Posterior vena cava (tissue), 2 donors: Measurements from ENCODE around the gene DCAF4. TPM values are rescaled to one million over a fixed set of nuclear protein-coding genes. Genes with fewer than 3 reads are reported as not detected.
A peak's percentile ranks its signal among the peaks of the same experiment; 100 is the strongest.
"Not testable (repeated sequence)": the region's sequence is repeated elsewhere in the genome, so short reads cannot be mapped to it uniquely, and the experiment has no call there.

Source experiments
- DNase-seq: peaks from one replicate; pipeline ENCODE4 v3.0.0-alpha.2; 2020; ENCODE audit warnings: low spot score
- intact Hi-C, 2 donors: fragments of 100-400 bp; cut with DNase I; formaldehyde crosslinking; loops; one replicate each; pipeline versions ENCODE4 v1.14.1 to v1.14.2; 2022 to 2023
- total RNA-seq, 2 donors: library from RNA; stranded (reverse); fragmentation: NEBNext Ultra II Directional; extraction: Animal tissue kit (Norgen Biotek cat#: 25700); gene quantifications; one replicate each; pipeline ENCODE4 v1.2.1, GENCODE V29; 2021
- donor health status: DM: yes; HTN: yes; CAD: no.
- donor health status: DM: yes; HTN: yes; CAD: no.

The DCAF4 gene
- total RNA-seq, 2 donors from 2014 or later = 7.4 to 11.3 TPM

DNA sequence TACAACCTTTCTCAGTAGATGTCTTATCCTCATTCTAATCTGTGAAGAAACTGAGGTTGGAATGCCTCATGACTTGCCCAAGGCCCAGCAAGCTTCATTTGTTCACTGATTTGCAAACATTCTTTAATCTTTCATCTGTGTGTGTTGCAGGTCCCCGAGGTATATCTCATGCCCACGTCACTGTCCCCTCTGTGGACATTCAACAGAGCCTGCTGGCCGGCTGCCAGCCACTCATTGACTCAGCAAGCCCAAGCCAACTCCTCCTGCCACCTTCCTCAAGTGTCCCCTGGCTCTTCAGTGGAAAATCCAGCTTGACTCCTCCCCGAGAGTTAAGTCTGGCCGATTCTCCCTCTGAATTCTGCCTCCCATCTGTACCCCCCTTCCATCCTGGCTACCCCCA lies 1.9 kb upstream of the DCAF4 start:
- DNase-seq = peak; percentile 76
- intact Hi-C loops = no loop called here

DNA sequence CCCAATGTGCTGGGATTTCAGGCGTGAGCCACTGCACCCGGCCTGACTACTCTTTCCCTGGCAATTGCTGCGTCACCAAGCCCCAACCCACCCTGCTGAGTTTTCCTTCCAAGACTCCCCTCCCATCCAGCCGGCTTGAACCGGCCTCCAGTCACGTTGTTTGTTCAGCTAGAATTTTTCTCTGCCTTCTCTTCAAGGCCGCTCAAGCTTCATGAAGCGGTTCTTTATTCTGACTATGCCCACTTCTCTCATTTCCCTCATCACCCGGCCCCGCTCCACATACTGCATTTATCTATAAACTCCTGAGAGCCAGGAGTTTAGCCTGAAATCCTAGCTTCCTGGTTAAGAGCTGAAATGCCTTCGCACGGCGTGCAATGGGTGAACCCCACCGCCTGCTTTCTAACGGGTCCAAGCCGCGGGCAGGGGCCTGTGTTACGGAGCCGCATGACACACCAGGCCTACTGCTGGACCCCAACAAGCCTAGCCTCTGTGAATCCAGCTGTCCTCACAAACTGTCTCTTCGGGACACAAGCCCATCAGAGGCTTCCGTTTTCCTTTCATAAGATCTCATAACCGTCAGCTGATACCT lies 999 bp upstream of the DCAF4 start:
- peak; percentile 82 for DNase-seq
- intact Hi-C loops = no loop called here

DNA sequence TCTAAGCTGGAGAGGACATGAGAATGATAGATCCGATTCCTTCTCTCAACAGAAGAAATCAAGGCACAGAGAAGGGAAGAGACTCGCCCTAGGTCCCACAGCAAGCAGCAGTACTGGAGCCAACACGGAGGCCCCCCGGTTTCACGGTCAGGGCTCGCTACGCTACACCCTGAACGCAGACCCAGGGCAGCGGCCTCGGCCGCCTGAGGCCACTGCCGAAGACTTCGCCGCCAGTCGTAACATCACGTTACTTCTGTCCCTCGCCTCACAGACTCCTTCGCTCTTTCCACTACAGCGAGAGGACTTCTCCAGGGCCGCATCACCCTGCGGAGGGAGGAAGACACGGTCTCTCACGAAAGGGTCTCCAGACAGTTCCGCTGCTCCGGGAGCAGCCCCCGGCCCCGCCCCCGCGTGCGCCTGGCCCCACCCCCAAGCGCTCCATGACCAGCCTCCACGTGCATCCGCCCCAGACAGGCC lies 411 bp upstream of the DCAF4 start:
- DNase-seq = no peak
- intact Hi-C loops = no loop called here

DNA sequence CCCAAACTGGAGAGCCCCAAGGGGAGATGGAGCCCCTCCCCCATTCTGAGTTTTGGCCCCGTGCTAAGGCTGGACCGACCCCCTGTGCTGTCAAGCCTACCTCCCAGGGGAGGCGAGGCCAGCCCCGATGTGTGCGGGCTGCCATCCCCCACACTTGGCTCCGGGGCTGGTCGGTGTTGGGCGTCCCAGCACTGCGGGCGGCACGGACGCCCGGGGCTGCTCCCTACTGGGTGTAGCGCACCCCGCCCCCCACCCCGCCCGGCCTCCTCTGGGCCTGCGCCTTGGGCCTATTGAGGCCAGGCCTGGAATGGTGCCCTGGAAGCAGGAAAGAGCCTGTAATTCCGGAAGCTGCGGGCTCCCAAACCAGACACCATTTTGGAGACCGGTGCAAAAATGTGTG lies 2.6 kb downstream of the DCAF4 start:
- intact Hi-C loops = no loop called here
- DNase-seq = peak; percentile 63

GRCh38 chr14:72929316-72930080 lies 3.2 kb downstream of the DCAF4 start:
- peak; percentile 67 for DNase-seq
- intact Hi-C loops = no loop called here

DNA sequence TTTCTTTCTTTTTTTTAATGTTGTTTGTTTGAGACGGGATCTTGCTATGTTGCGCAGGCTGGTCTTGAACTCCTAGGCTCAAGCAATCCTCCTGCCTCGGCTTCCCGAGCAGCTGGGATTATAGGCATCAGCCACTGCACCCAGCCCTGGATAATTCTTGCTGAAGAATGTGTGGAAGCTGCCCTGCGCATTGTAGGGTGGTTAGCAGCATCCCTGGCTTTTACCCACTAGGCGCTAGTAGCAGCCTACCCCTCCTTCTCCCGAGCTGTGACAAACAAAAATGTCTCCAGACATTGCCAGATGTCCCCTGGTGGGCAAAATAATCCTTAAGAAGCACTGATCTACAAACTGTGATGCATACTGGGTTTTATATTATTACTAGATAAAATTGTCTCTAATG lies 6.6 kb downstream of the DCAF4 start:
- intact Hi-C loops = no loop called here
- DNase-seq = peak; percentile 32

DNA sequence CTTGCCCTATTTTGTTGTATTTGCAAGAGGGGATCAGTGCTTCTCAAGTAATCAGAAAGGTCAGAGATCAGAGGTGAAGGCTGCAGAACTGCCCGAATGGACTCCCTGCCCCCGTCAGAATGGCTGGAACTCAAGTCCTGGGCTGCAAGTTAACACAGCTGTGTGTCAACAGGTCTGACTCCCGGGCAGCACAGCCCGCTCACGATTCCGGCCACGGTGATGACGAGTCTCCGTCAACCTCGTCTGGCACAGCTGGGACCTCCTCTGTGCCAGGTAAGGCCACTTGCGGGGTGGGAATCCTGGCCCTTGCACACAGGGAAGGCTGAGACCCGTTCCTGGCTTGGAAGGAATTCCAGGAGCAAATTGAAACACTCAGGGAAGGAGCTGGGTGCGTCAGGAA lies 13.4 kb downstream of the DCAF4 start:
- DNase-seq = no peak
- intact Hi-C loops = no loop called here

DNA sequence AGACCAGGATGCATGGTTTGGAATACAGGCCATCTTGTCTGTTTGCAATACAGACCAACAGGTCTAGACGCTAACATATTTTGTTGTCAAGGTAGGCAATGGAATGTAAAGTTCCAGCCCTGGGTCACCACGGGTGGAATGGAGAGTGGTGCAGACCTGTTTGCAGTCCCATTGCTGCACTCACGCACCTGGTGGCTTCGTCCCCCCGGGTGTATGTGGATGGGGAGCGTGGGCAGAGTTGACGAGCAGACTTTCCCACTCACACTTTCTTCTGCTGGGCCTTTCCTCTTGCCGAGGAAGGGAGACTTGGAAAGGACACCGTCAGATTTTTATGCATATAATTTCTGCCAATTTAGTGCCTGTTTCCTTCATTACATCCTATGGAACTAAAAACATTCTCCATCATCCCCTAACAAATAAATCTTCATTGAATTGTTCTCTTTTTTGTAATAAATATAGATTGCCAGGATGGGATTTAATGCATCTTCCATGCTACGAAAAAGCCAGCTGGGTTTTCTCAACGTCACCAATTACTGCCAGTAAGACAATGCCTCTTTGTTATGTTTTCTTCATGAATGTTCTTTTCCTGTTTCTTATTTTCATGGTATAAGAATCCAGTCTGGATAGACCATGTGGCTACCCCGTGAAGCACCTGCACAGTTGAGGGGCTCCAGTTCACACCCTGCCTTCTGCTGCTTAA lies 15.2 kb downstream of the DCAF4 start:
- intact Hi-C loops = no loop called here
- DNase-seq = peak; percentile 67

- intact Hi-C loops = no loop called here
- peak; percentile 47 for DNase-seq
Measured at GRCh38 chr14:72942934-72943333, 16.7 kb downstream of the DCAF4 start.

GRCh38 chr14:72943876-72944430 lies 17.7 kb downstream of the DCAF4 start:
- intact Hi-C loops = no loop called here
- peak; percentile 26 for DNase-seq

DNA sequence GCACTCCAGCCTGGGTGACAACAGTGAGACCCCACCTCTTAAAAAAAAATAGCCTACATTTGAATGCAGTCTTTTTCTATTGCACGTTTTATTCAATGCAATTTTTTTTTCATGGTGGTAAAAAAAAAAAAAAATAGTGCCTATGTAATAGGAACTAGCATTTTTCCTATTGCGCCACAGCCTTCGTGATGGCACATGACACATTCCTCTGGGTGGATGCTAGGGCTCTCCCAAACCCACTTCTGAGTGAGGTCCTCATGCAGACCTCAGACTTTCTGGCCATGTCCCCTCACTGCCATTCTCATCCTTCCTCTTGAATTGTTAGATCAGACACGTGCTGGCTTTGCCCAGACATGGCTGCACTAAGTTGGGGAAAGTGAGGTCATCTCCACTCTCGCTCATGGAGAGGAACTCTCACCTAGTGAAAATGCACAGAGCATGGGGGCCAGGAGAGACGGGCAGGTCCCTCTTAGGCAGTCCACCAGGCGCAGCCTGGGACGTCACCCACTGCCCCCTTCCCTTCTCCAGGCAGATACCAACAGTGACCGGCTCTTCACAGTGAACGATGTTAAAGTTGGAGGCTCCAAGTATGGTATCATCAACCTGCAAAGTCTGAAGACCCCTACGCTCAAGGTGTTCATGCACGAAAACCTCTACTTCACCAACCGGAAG lies 19.2 kb downstream of the DCAF4 start:
- DNase-seq = peak; percentile 20
- intact Hi-C loops = no loop called here

DNA sequence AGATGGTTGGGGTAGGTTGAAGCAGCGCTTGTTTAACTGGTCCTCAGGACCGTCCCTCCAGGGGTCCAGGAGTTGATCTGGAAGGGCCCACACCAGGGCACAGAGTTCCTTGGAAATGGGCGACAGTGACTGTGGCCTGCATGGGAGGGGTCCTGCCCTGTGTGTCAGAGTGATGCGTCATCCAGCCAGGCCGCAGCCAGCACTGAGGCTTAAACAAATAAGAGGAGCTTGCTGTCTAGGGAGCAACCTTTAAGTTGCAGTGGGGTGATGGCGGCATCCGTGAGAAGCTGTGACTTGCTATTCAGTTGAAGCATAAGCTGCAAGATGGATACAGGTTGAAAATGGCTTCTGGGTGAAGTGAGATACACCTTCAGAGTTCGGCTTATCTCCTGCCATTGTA lies 20.2 kb downstream of the DCAF4 start:
- intact Hi-C loops = no loop called here
- peak; percentile 73 for DNase-seq

DNA sequence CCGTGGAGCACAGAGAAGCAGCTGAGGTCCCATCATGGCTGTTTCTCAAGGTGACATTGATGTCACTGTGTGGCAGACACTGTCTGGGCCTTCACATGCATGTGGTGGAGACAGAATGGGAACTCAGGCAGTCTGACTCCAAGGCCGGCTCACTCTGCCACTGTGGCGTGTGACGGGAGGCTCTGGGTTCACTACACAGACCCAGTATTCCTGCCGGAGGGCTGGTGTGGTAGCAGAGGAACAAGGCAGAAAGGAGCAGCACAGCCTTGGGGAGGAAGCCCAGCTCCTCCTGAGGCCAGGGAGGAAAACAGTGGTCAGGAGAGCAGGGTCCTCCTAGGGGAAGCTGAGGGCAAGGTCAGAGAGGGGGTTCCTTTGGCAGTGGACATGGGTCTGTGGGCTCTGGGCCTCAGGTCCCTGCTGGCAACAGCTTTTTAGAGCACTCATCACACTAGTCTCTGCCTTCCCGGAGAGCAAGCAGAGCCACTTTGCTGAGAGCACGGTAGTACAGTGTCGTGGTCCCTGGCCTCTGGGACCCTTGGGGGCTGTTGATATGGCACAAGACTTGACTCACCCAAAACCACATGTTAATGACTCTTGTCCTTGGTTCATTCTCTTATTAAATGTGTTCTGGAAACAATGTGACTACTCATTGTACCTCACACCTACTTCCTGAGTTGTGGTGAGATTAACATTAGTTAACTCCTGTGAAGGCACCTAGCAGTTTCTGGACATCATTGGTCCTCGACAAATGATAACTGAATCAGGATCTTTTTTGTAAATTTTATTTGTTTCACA lies 21.3 kb downstream of the DCAF4 start:
- peak; percentile 72 for DNase-seq
- intact Hi-C loops = no loop called here

GRCh38 chr14:72948481-72949138 lies 22.3 kb downstream of the DCAF4 start:
- peak; percentile 85 for DNase-seq

DNA sequence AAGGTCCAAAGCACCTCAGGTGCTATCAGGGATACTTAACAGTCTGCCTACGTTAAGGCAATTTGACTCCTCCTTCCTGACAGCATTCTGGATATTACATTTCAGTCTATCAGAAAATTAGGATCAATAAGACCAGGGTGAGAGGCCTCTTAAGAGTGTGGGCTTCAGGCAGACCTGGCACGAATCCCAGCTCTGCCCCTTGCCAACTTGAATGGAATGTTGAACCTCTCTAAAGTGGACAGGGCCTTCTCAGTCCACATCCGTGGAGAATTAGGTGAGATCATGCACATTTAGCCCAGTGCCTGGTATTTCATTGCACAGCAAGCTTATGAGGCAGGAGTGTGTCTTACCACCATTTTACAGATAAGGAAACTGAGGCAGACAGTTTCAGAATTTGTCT lies 25.9 kb downstream of the DCAF4 start:
- DNase-seq = peak; percentile 9
- intact Hi-C loops = no loop called here

More at GRCh38 chr14:72948481-72949138, 22.3 kb downstream of the DCAF4 start:
- intact Hi-C loops = no loop called here

DNA sequence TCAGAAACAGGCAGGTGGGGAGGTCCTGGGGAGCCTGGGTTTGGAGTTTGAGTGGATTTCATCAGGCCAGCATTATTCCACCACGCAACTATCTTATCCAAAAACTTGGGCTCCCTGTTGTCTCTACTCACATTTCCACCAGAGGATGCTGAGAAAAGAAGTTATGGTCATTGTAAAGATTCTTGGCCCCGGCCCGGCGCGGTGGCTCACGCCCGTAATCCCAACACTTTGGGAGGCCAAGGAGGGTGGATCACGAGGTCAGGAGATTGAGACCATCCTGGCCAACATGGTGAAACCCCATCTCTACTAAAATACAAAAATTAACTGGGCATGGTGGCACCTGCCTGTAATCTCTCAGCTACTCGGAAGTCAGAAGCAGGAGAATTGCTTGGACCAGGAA lies 30.5 kb downstream of the DCAF4 start:
- DNase-seq, intact Hi-C loops: not testable (repeated sequence)

GRCh38 chr14:72957213-72957612 lies 30.9 kb downstream of the DCAF4 start:
- intact Hi-C loops = no loop called here
- no peak for DNase-seq

DNA sequence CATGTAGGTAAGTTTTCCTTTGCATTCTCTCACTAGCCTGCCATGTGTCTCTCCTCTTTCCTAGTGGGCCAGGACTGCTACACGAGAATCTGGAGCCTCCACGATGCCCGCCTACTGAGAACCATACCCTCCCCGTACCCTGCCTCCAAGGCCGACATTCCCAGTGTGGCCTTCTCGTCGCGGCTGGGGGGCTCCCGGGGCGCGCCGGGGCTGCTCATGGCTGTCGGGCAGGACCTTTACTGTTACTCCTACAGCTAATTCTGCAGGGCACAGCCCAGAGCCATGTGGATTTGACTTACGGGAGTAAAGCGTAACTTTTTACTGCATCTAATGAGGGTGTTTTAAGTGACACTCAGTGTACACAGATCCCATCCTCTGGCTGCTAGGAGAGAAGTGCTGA lies 32.3 kb downstream of the DCAF4 start:
- no peak for DNase-seq
- intact Hi-C loops = no loop called here
